ENCODE results near the gene MTHFSD. TPM values are rescaled to one million over a fixed set of nuclear protein-coding genes. Genes with fewer than 3 reads are reported as not detected.

MTHFSD gene
- total and polyA plus RNA-seq, 2 of the 8 experiments (the other 6 are each of a cell fraction or from before 2014, with no cell fraction given), result 7.1 to 9.8 TPM

- TF ChIP-seq SP2 (IDR thresholded peaks at IDR 0.05; ENCODE audit: low read length), result no peak
- no peak for TF ChIP-seq TAF1 (IDR thresholded peaks at IDR 0.05; ENCODE audit: low read depth, low read length)
- TF ChIP-seq NRF1 (IDR thresholded peaks at IDR 0.05; ENCODE audit: low read depth, low read length), result no peak
- TF ChIP-seq POLR2AphosphoS5 (IDR thresholded peaks at IDR 0.05; ENCODE audit: low read depth, low read length), result no peak
- no peak for TF ChIP-seq SIN3A (conservative IDR thresholded peaks at IDR 0.05 in 1 of 2, IDR thresholded peaks at IDR 0.05 in 1 of 2; ENCODE audit: low read depth in 1 of 2, low read length in 2 of 2)
- TF ChIP-seq BACH1 (IDR thresholded peaks at IDR 0.05; ENCODE audit: low read length), result no peak
- TF ChIP-seq EZH2 (IDR thresholded peaks at IDR 0.05; ENCODE audit: low read depth, low read length, severe bottlenecking), result no peak
- no peak for TF ChIP-seq EP300 (IDR thresholded peaks at IDR 0.05; ENCODE audit: borderline replicate concordance in 1 of 2, low read depth in 2 of 2, low read length in 2 of 2)
- no peak for TF ChIP-seq TAF7 (optimal IDR thresholded peaks at IDR 0.05; ENCODE audit: borderline replicate concordance, low read depth, low read length)
Observed at GRCh38 chr16:86556576-86556975, 1.5 kb upstream of the MTHFSD start (continued).

Measured in H1 (cell line).